GM19455 (cell line): Measurements from ENCODE around the gene TTLL4.

Experiments used
- ATAC-seq: cut with Tn5 transposase; IDR thresholded peaks from one replicate; pipeline ENCODE4 v1.9.1; 2021; ENCODE audit not compliant: unreplicated experiment

The TTLL4 gene

GRCh38 chr2:218711550-218711929 lies 905 bp downstream of the TTLL4 start:
- no peak for ATAC-seq

- ATAC-seq, result no peak
Observed at GRCh38 chr2:218713922-218714321, 3.3 kb downstream of the TTLL4 start.

GRCh38 chr2:218716070-218716469 lies 5.4 kb downstream of the TTLL4 start:
- ATAC-seq, result no peak

- ATAC-seq, result no peak
Observed at GRCh38 chr2:218717262-218717661, 6.6 kb downstream of the TTLL4 start.

GRCh38 chr2:218718058-218718457 lies 7.4 kb downstream of the TTLL4 start:
- ATAC-seq, result no peak

- no peak for ATAC-seq
Observed at GRCh38 chr2:218719457-218719856, 8.8 kb downstream of the TTLL4 start.

- no peak for ATAC-seq
Observed at GRCh38 chr2:218720048-218721041, 9.7 kb downstream of the TTLL4 start.

- ATAC-seq, result no peak
Observed at GRCh38 chr2:218721488-218721887, 10.9 kb downstream of the TTLL4 start.

- no peak for ATAC-seq
Observed at GRCh38 chr2:218721934-218722333, 11.3 kb downstream of the TTLL4 start.

GRCh38 chr2:218722419-218722818 lies 11.8 kb downstream of the TTLL4 start:
- no peak for ATAC-seq

- ATAC-seq, result no peak
Observed at GRCh38 chr2:218722876-218723785, 12.5 kb downstream of the TTLL4 start.

GRCh38 chr2:218726004-218726574 lies 15.5 kb downstream of the TTLL4 start:
- no peak for ATAC-seq

GRCh38 chr2:218727502-218728165 lies 17.0 kb downstream of the TTLL4 start:
- no peak for ATAC-seq

- ATAC-seq, result no peak
Observed at GRCh38 chr2:218729640-218730039, 19.0 kb downstream of the TTLL4 start.

- ATAC-seq, result no peak
Observed at GRCh38 chr2:218732052-218732760, 21.6 kb downstream of the TTLL4 start.

GRCh38 chr2:218732761-218733158 lies 22.1 kb downstream of the TTLL4 start:
- ATAC-seq, result no peak

GRCh38 chr2:218733171-218734021 lies 22.8 kb downstream of the TTLL4 start:
- no peak for ATAC-seq

- ATAC-seq, result no peak
Observed at GRCh38 chr2:218734190-218734975, 23.7 kb downstream of the TTLL4 start.
